ENCODE results near the gene GRK3.

DNA sequence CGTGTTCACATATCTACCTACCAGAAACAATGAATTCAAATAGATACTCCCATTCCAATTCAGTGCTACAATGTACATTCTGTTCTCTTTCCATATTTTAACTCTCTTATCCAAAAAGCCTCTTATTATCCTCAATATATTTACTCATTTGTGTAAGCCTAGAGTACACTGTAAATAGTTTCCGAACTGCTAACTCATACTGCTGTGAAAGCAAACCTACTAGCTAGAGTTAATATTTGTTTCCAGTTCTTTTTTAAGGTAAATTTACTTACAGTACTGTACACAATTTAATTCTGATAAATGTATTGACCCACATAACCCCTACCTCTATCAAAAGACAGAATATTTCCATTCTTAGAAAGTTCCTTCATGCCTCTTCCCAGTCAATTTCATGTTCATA lies 71.8 kb downstream of the GRK3 start:
- TF ChIP-seq YY1 (IDR thresholded peaks at IDR 0.05; ENCODE audit: insufficient read depth, insufficient read length) = no peak
- TF ChIP-seq ZNF274 (IDR thresholded peaks at IDR 0.05; ENCODE audit: low read depth, low read length) = no peak
- TF ChIP-seq SUZ12 (IDR thresholded peaks at IDR 0.05; ENCODE audit: extremely low read depth, insufficient read depth, insufficient read length) = no peak

Measured in NT2/D1 (cell line).